H9 (cell line): ENCODE results near the gene PRPH. TPM values are rescaled to one million over a fixed set of nuclear protein-coding genes. Genes with fewer than 3 reads are reported as not detected.

Experiments
- DNase-seq: peaks from one replicate; pipeline ENCODE4 v3.0.0-alpha.2; 2017
- H2AFZ ChIP-seq: one replicate; pipeline ENCODE4 v1.6.1; 2013; ENCODE audit warnings: mild to moderate bottlenecking, low read length, control low read depth, moderate library complexity
- H2AK5ac ChIP-seq: 2 replicates; pipeline ENCODE4 v1.6.1; 2013; ENCODE audit warnings: low read length, control low read depth, mixed read lengths; ENCODE audit not compliant: insufficient read length
- H2BK120ac ChIP-seq: one replicate; pipeline ENCODE4 v1.6.1; 2013; ENCODE audit warnings: low read depth, mild to moderate bottlenecking, low read length, control low read depth, inconsistent platforms; ENCODE audit not compliant: poor library complexity, severe bottlenecking
- H2BK12ac ChIP-seq: 2 replicates; pipeline ENCODE4 v1.6.1; 2013; ENCODE audit warnings: low read length, control low read depth, mixed read lengths, low read depth; ENCODE audit not compliant: insufficient read length
- H2BK15ac ChIP-seq: 2 replicates; pipeline ENCODE4 v1.6.1; 2013; ENCODE audit warnings: low read depth, low read length, control low read depth
- H2BK20ac ChIP-seq: one replicate; pipeline ENCODE4 v1.6.1; 2013; ENCODE audit warnings: low read depth, mild to moderate bottlenecking, low read length, control low read depth, inconsistent platforms; ENCODE audit not compliant: poor library complexity, severe bottlenecking
- H2BK5ac ChIP-seq: 2 replicates; pipeline ENCODE4 v1.6.1; 2013; ENCODE audit warnings: low read length, control low read depth, mixed read lengths; ENCODE audit not compliant: insufficient read length
- H3K14ac ChIP-seq: 2 replicates; pipeline ENCODE4 v1.6.1; 2013; ENCODE audit warnings: low read length, control low read depth; ENCODE audit not compliant: insufficient read depth
- H3K18ac ChIP-seq: 2 replicates; pipeline ENCODE4 v1.6.1; 2013; ENCODE audit warnings: low read depth, mild to moderate bottlenecking, mixed read lengths, low read length, control low read depth; ENCODE audit not compliant: insufficient read length
- H3K23ac ChIP-seq: 2 replicates; pipeline ENCODE4 v1.6.1; 2013; ENCODE audit warnings: low read length, control low read depth, mixed read lengths, low read depth; ENCODE audit not compliant: insufficient read length
- H3K23me2 ChIP-seq: 2 replicates; pipeline ENCODE4 v1.6.1; 2013; ENCODE audit warnings: low read depth, mild to moderate bottlenecking, mixed read lengths, low read length, control low read depth; ENCODE audit not compliant: insufficient read length, poor library complexity, severe bottlenecking
- H3K27ac ChIP-seq: 2 replicates; pipeline ENCODE4 v1.5.1; 2013; ENCODE audit warnings: low read length, control low read depth, mixed read lengths, low read depth; ENCODE audit not compliant: insufficient read length
- H3K27me3 ChIP-seq: 2 replicates; pipeline ENCODE4 v1.6.1; 2013; ENCODE audit warnings: low read length, control low read depth, inconsistent platforms; ENCODE audit not compliant: insufficient read depth
- H3K4ac ChIP-seq: 2 replicates; pipeline ENCODE4 v1.6.1; 2013; ENCODE audit warnings: low read depth, mild to moderate bottlenecking, control low read depth, inconsistent platforms, low read length, moderate library complexity
- H3K4me1 ChIP-seq: 2 replicates; pipeline ENCODE4 v1.6.1; 2013; ENCODE audit warnings: low read length, control low read depth, inconsistent platforms; ENCODE audit not compliant: insufficient read depth
- H3K4me2 ChIP-seq: 2 replicates; pipeline ENCODE4 v1.6.1; 2013; ENCODE audit warnings: low read length, control low read depth, mixed read lengths; ENCODE audit not compliant: insufficient read length, insufficient read depth
- H3K56ac ChIP-seq: 2 replicates; pipeline ENCODE4 v1.6.1; 2013; ENCODE audit warnings: low read depth, mild to moderate bottlenecking, mixed read lengths, low read length, control low read depth; ENCODE audit not compliant: insufficient read length
- H3K79me1 ChIP-seq: 2 replicates; pipeline ENCODE4 v1.6.1; 2013; ENCODE audit warnings: low read depth, mild to moderate bottlenecking, moderate library complexity, low read length, control low read depth, inconsistent platforms; ENCODE audit not compliant: insufficient read depth, poor library complexity, severe bottlenecking
- H3K79me2 ChIP-seq: 2 replicates; pipeline ENCODE4 v1.6.1; 2013; ENCODE audit warnings: low read length, control low read depth, inconsistent platforms; ENCODE audit not compliant: insufficient read depth
- H3K9ac ChIP-seq: 2 replicates; pipeline ENCODE4 v1.6.1; 2013; ENCODE audit warnings: low read length, control low read depth, mixed read lengths; ENCODE audit not compliant: insufficient read length; ENCODE audit errors: extremely low read depth
- H3K9me3 ChIP-seq: one replicate; pipeline ENCODE4 v1.6.1; 2013; ENCODE audit warnings: low read depth, low read length, inconsistent platforms; ENCODE audit not compliant: control insufficient read depth
- H3T11ph ChIP-seq: one replicate; pipeline ENCODE4 v1.6.1; 2013; ENCODE audit warnings: mild to moderate bottlenecking, low read length, control low read depth, inconsistent platforms
- H4K20me1 ChIP-seq: one replicate; pipeline ENCODE4 v1.6.1; 2013; ENCODE audit not compliant: control insufficient read depth, insufficient read length, insufficient read depth
- H4K5ac ChIP-seq: 2 replicates; pipeline ENCODE4 v1.6.1; 2013; ENCODE audit warnings: low read depth, mild to moderate bottlenecking, mixed read lengths, low read length, control low read depth; ENCODE audit not compliant: insufficient read length
- H4K8ac ChIP-seq: replicated peaks from 2 replicates; pipeline ENCODE4 v1.6.1; 2013; ENCODE audit warnings: low read length, control low read depth, mixed read lengths, low read depth; ENCODE audit not compliant: insufficient read length
- H4K91ac ChIP-seq: 2 replicates; pipeline ENCODE4 v1.6.1; 2013; ENCODE audit warnings: low read depth, mild to moderate bottlenecking, moderate library complexity, mixed read lengths, low read length, control low read depth; ENCODE audit not compliant: insufficient read length
- H3K27ac Mint-ChIP-seq, 3 experiments: 2 replicates in 2 of 3; 3 replicates in 1 of 3; pipeline ENCODE4 v1.8.0; 2020 to 2021; ENCODE audit warnings: mixed read lengths in 3 of 3, mild to moderate bottlenecking in 1 of 3, moderate library complexity in 1 of 3
- H3K27me3 Mint-ChIP-seq: 2 replicates; pipeline ENCODE4 v1.8.0; 2021; ENCODE audit warnings: low read depth, mild to moderate bottlenecking, moderate library complexity, mixed read lengths
- H3K36me3 Mint-ChIP-seq, 3 experiments: 2 replicates in 2 of 3; 3 replicates in 1 of 3; pipeline ENCODE4 v1.8.0; 2020 to 2021; ENCODE audit warnings: low read depth in 3 of 3, mixed read lengths in 3 of 3; ENCODE audit not compliant: insufficient read depth in 1 of 3
- H3K4me1 Mint-ChIP-seq, 2 experiments: 2 replicates each; pipeline ENCODE4 v1.8.0; 2020; ENCODE audit warnings: mixed read lengths in 2 of 2
- H3K4me3 Mint-ChIP-seq, 2 experiments: 2 replicates in 1 of 2; 3 replicates in 1 of 2; pipeline ENCODE4 v1.8.0; 2020 to 2021; ENCODE audit warnings: mild to moderate bottlenecking in 2 of 2, mixed read lengths in 2 of 2, moderate library complexity in 1 of 2
- H3K9me3 Mint-ChIP-seq, 2 experiments: 2 replicates in 1 of 2; 3 replicates in 1 of 2; pipeline ENCODE4 v1.8.0; 2020; ENCODE audit warnings: mild to moderate bottlenecking in 2 of 2, mixed read lengths in 2 of 2, moderate library complexity in 1 of 2
- WGBS: extraction: QIAGEN DNeasy Blood & Tissue Kit; methylation state at CpG from one replicate; pipeline ENCODE4 v1.1.7; 2013; ENCODE audit warnings: missing lambda C conversion rate, low lambda C conversion rate, mixed read lengths; ENCODE audit not compliant: insufficient read length; ENCODE audit errors: extremely low coverage; 5-methylcytosine and 5-hydroxymethylcytosine counted together
- total RNA-seq: library from RNA; stranded (reverse); gene quantifications from 2 replicates; pipeline ENCODE4 v1.2.1, GENCODE V29; 2021
- TF ChIP-seq, protein P1 (sequence below): fragments of 200-600 bp; sonication (generic); conservative IDR thresholded peaks from 3 replicates; pipeline ENCODE4 v1.8.0; 2021; ENCODE audit warnings: antibody characterized with exemption, mild to moderate bottlenecking

Gene PRPH
- total RNA-seq, 1 experiment from 2014 or later: 1.1 TPM

DNA sequence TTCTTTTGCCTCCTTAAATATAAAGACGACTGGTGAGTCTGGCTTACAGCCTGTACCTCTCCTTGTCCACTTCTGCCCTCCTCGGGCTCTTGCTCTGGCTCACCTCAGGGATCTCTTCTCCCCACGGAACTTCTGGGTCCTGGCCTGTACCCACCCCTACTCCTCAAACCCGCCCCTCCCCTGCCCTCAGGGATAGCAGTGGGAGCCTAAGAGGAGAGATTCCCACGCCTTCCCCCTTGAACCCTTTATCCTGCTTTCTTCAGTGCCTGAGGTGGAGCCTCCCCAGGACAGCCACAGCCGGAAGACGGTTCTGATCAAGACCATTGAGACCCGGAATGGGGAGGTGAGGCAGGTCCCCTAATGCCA is 2.7 kb downstream of the PRPH start:
- Histone ChIP-seq H3K4ac (no peak overlapping the region), H3K4me1 (no peaks in the 10 kb centered on the region), H3K79me1 (no peaks in the 10 kb centered on the region), H3K14ac (no peak overlapping the region), H3K9me3 (no peaks in the 10 kb centered on the region), H3K23me2 (peaks cover 5% of the 10 kb centered on the region), H2BK20ac (no peak overlapping the region), H3K18ac (no peak overlapping the region), H4K8ac (no peak overlapping the region), H4K5ac (no peak overlapping the region), H4K91ac (no peak overlapping the region), H3K27me3 (peaks cover 54% of the 10 kb centered on the region), H3K79me2 (no peaks in the 10 kb centered on the region), H3K27ac (no peak overlapping the region), H2BK12ac (no peak overlapping the region), H3K23ac (no peak overlapping the region), H3T11ph (no peak overlapping the region), H2AK5ac (no peak overlapping the region), H2BK120ac (no peak overlapping the region), H2BK15ac (no peak overlapping the region), H3K56ac (no peak overlapping the region), H3K4me2 (peak overlapping the region; percentile 53), H4K20me1 (peaks cover 3% of the 10 kb centered on the region), H2BK5ac (no peak overlapping the region), H2AFZ (no peak overlapping the region), H3K9ac (no peak overlapping the region)
- TF ChIP-seq, protein P1, sequence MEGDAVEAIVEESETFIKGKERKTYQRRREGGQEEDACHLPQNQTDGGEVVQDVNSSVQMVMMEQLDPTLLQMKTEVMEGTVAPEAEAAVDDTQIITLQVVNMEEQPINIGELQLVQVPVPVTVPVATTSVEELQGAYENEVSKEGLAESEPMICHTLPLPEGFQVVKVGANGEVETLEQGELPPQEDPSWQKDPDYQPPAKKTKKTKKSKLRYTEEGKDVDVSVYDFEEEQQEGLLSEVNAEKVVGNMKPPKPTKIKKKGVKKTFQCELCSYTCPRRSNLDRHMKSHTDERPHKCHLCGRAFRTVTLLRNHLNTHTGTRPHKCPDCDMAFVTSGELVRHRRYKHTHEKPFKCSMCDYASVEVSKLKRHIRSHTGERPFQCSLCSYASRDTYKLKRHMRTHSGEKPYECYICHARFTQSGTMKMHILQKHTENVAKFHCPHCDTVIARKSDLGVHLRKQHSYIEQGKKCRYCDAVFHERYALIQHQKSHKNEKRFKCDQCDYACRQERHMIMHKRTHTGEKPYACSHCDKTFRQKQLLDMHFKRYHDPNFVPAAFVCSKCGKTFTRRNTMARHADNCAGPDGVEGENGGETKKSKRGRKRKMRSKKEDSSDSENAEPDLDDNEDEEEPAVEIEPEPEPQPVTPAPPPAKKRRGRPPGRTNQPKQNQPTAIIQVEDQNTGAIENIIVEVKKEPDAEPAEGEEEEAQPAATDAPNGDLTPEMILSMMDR: no peak
- DNase-seq: no peak
- Mint-ChIP-seq H3K36me3 (no peaks in the 10 kb centered on the region; a peak in 2 of 7 replicates), H3K27ac (no peak overlapping the region), H3K4me1 (peaks cover 14 to 38% of the 10 kb centered on the region in 2 experiments), H3K4me3 (peak overlapping the region; percentile 57 to 78), H3K27me3 (peaks cover 90% of the 10 kb centered on the region), H3K9me3 (peaks cover 0 to 2% of the 10 kb centered on the region in 2 experiments; a peak in 1 of 5 replicates)
- WGBS: no CpG with 5 or more reads among the region's 8 CpGs
